Peyer's patch (tissue), 4 donors: ENCODE data around the gene NEK4.

Experiments used
- CTCF ChIP-seq, 6 experiments: fragments of 450-650 bp in 4 of 6; fragments of 200-600 bp in 2 of 6; sonication (generic) in 1 of 6; IDR thresholded peaks; one replicate each; pipeline ENCODE4 v1.5.1; 2017 to 2019; ENCODE audit warnings: antibody characterized with exemption in 6 of 6, mild to moderate bottlenecking in 3 of 6, moderate library complexity in 1 of 6
- POLR2A ChIP-seq, 2 donors: fragments of 450-650 bp; IDR thresholded peaks; one replicate each; pipeline ENCODE4 v1.5.1; 2017; ENCODE audit warnings: antibody characterized with exemption in 2 of 2, mild to moderate bottlenecking in 2 of 2, moderate library complexity in 2 of 2

- TF ChIP-seq CTCF (IDR thresholded peaks at IDR 0.05) (no peak), POLR2A (IDR thresholded peaks at IDR 0.05) (no peak)
Measured at GRCh38 chr3:52817860-52818259, 47.1 kb upstream of the NEK4 start.
